SU-DHL-6 (cell line): ENCODE measurements around the gene PDE4D.

ENCODE experiments used
- EZH2phosphoT487 ChIP-seq: fragments of 200-600 bp; sonication (generic), shearing (Covaris generic); conservative IDR thresholded peaks from 2 replicates; pipeline ENCODE4 v1.6.1; 2018; ENCODE audit warnings: mild to moderate bottlenecking, antibody characterized with exemption, low read length, moderate library complexity, mixed read lengths
- TF ChIP-seq, protein P1 (sequence below): fragments of 200-600 bp; sonication (generic); IDR thresholded peaks from one replicate; pipeline ENCODE4 v1.5.1; 2017; ENCODE audit warnings: antibody characterized with exemption, mild to moderate bottlenecking, low read length, moderate library complexity; ENCODE audit not compliant: insufficient read depth, poor library complexity, severe bottlenecking

DNA sequence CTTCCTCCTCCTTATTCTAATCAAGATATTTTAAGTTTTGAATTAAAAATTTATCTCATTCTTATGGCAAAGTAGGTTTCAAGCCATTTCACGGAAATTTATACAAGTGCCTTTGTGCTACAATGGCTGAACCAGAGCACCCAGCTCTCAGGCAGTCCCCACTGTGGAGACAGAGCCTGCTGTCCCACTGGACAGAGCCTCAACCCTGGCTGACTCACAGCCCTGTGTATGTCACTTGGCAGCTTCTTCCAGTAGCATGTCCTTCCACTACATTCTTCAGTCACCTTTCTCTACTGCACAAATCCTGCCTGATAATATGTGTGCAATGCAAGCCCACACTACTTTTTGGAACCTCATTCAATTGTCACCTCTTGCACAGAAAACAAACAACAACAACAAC lies 253.1 kb downstream of the PDE4D start:
- TF ChIP-seq, protein P1, sequence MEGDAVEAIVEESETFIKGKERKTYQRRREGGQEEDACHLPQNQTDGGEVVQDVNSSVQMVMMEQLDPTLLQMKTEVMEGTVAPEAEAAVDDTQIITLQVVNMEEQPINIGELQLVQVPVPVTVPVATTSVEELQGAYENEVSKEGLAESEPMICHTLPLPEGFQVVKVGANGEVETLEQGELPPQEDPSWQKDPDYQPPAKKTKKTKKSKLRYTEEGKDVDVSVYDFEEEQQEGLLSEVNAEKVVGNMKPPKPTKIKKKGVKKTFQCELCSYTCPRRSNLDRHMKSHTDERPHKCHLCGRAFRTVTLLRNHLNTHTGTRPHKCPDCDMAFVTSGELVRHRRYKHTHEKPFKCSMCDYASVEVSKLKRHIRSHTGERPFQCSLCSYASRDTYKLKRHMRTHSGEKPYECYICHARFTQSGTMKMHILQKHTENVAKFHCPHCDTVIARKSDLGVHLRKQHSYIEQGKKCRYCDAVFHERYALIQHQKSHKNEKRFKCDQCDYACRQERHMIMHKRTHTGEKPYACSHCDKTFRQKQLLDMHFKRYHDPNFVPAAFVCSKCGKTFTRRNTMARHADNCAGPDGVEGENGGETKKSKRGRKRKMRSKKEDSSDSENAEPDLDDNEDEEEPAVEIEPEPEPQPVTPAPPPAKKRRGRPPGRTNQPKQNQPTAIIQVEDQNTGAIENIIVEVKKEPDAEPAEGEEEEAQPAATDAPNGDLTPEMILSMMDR: no peak
- no peak for TF ChIP-seq EZH2phosphoT487
